GM10847 (cell line): Measurements from ENCODE around the gene ACAD8.

Experiments
- POLR2A ChIP-seq: IDR thresholded peaks from 2 replicates; pipeline ENCODE4 v1.6.1; 2011; ENCODE audit not compliant: insufficient read length; ENCODE audit errors: extremely low read depth

ACAD8 gene

GRCh38 chr11:134254433-134255183 is 1.2 kb downstream of the ACAD8 start:
- no peak for TF ChIP-seq POLR2A

GRCh38 chr11:134257101-134257500 is 3.7 kb downstream of the ACAD8 start:
- no peak for TF ChIP-seq POLR2A

GRCh38 chr11:134258577-134258976 is 5.2 kb downstream of the ACAD8 start:
- no peak for TF ChIP-seq POLR2A

GRCh38 chr11:134260503-134260902 is 7.1 kb downstream of the ACAD8 start:
- no peak for TF ChIP-seq POLR2A

GRCh38 chr11:134260983-134261382 is 7.6 kb downstream of the ACAD8 start:
- no peak for TF ChIP-seq POLR2A

GRCh38 chr11:134261626-134262488 is 8.5 kb downstream of the ACAD8 start:
- TF ChIP-seq POLR2A: no peak

- no peak for TF ChIP-seq POLR2A
Measured at GRCh38 chr11:134264966-134265764, 11.8 kb downstream of the ACAD8 start.

- TF ChIP-seq POLR2A: no peak
Measured at GRCh38 chr11:134266440-134266839, 13.1 kb downstream of the ACAD8 start.

- no peak for TF ChIP-seq POLR2A
Measured at GRCh38 chr11:134266841-134267251, 13.5 kb downstream of the ACAD8 start.

- no peak for TF ChIP-seq POLR2A
Measured at GRCh38 chr11:134267461-134267860, 14.1 kb downstream of the ACAD8 start.

- no peak for TF ChIP-seq POLR2A
Measured at GRCh38 chr11:134267966-134268365, 14.6 kb downstream of the ACAD8 start.

- no peak for TF ChIP-seq POLR2A
Measured at GRCh38 chr11:134270250-134270714, 16.9 kb downstream of the ACAD8 start.

GRCh38 chr11:134271978-134272377 is 18.6 kb downstream of the ACAD8 start:
- TF ChIP-seq POLR2A: no peak

- no peak for TF ChIP-seq POLR2A
Measured at GRCh38 chr11:134272381-134273316, 19.3 kb downstream of the ACAD8 start.

- no peak for TF ChIP-seq POLR2A
Measured at GRCh38 chr11:134273317-134273712, 19.9 kb downstream of the ACAD8 start.

GRCh38 chr11:134275188-134275533 is 21.8 kb downstream of the ACAD8 start:
- TF ChIP-seq POLR2A: no peak
